GM23338 (cell line): ENCODE results near the gene FBXL17. TPM values are rescaled to one million over a fixed set of nuclear protein-coding genes. Genes with fewer than 3 reads are reported as not detected.

ENCODE experiments used
- ATAC-seq: fragments of 200-7000 bp; cut with Tn5 transposase; 3 replicates; pipeline ENCODE4 v1.9.1; 2020
- DNase-seq: peaks from one replicate; pipeline ENCODE4 v3.0.0-alpha.2; 2015; ENCODE audit warnings: low spot score
- H2AFZ ChIP-seq: fragments of 200-600 bp; sonication (generic); 2 replicates; pipeline ENCODE4 v1.8.0; 2016; ENCODE audit warnings: antibody characterized with exemption, mild to moderate bottlenecking, moderate library complexity
- H3F3A ChIP-seq: fragments of 200-600 bp; sonication (generic); replicated peaks from 2 replicates; pipeline ENCODE4 v1.8.0; 2017; ENCODE audit warnings: antibody characterized with exemption, mixed run types, low read depth
- H3K27ac ChIP-seq: fragments of 200-600 bp; sonication (generic); 2 replicates; pipeline ENCODE4 v1.6.1; 2016; ENCODE audit warnings: low read depth
- H3K27me3 ChIP-seq: fragments of 200-600 bp; sonication (generic); 2 replicates; pipeline ENCODE4 v1.8.0; 2016; ENCODE audit warnings: mild to moderate bottlenecking, mixed run types, moderate library complexity; ENCODE audit not compliant: insufficient read depth
- H3K36me3 ChIP-seq: fragments of 200-600 bp; sonication (generic); 2 replicates; pipeline ENCODE4 v1.8.0; 2016; ENCODE audit warnings: mild to moderate bottlenecking; ENCODE audit not compliant: insufficient read depth
- H3K4me1 ChIP-seq: fragments of 200-600 bp; sonication (generic); 2 replicates; pipeline ENCODE4 v1.8.0; 2016; ENCODE audit warnings: mild to moderate bottlenecking, moderate library complexity; ENCODE audit not compliant: insufficient read depth
- H3K4me2 ChIP-seq: fragments of 200-600 bp; sonication (generic); 2 replicates; pipeline ENCODE4 v1.7.1; 2017; ENCODE audit warnings: mixed run types
- H3K4me3 ChIP-seq: fragments of 200-600 bp; sonication (generic); 2 replicates; pipeline ENCODE4 v1.6.1; 2016; ENCODE audit warnings: mixed run types
- H3K79me2 ChIP-seq: fragments of 200-600 bp; sonication (generic); replicated peaks from 2 replicates; pipeline ENCODE4 v1.8.0; 2017; ENCODE audit warnings: mild to moderate bottlenecking; ENCODE audit not compliant: insufficient read depth
- H3K9me2 ChIP-seq: fragments of 200-600 bp; sonication (generic); 2 replicates; pipeline ENCODE4 v1.8.0; 2017; ENCODE audit not compliant: insufficient read depth
- H4K20me1 ChIP-seq: fragments of 200-600 bp; sonication (generic); replicated peaks from 2 replicates; pipeline ENCODE4 v1.8.0; 2017; ENCODE audit warnings: mild to moderate bottlenecking; ENCODE audit not compliant: insufficient read depth
- H3K27ac Mint-ChIP-seq: 2 replicates; pipeline ENCODE4 v1.8.0; 2020; ENCODE audit warnings: inconsistent platforms, mild to moderate bottlenecking, moderate library complexity, mixed read lengths
- H3K27me3 Mint-ChIP-seq: 3 replicates; pipeline ENCODE4 v1.8.0; 2022; ENCODE audit warnings: low read depth, mild to moderate bottlenecking, moderate library complexity, mixed read lengths, inconsistent platforms; ENCODE audit not compliant: insufficient read depth, poor library complexity
- H3K36me3 Mint-ChIP-seq: 3 replicates; pipeline ENCODE4 v1.8.0; 2021; ENCODE audit warnings: low read depth, mild to moderate bottlenecking, inconsistent platforms, moderate library complexity, mixed read lengths
- H3K4me1 Mint-ChIP-seq: 3 replicates; pipeline ENCODE4 v1.8.0; 2020; ENCODE audit warnings: mild to moderate bottlenecking, inconsistent platforms, mixed read lengths
- H3K4me3 Mint-ChIP-seq: 3 replicates; pipeline ENCODE4 v1.8.0; 2021; ENCODE audit warnings: moderate library complexity, mild to moderate bottlenecking, inconsistent platforms, mixed read lengths
- H3K9me3 Mint-ChIP-seq: 3 replicates; pipeline ENCODE4 v1.8.0; 2020; ENCODE audit warnings: moderate library complexity, mild to moderate bottlenecking, inconsistent platforms, mixed read lengths
- CREB1 ChIP-seq: fragments of 250-450 bp; sonication (Bioruptor Pico); IDR thresholded peaks from 2 replicates; pipeline ENCODE4 v1.5.0; 2020; ENCODE audit warnings: low read depth, mild to moderate bottlenecking, moderate library complexity
- EZH2 ChIP-seq: fragments of 200-600 bp; sonication (generic); IDR thresholded peaks from one replicate; pipeline ENCODE4 v1.8.0; 2017; ENCODE audit warnings: antibody characterized with exemption, mild to moderate bottlenecking, low read depth; ENCODE audit not compliant: unreplicated experiment
- EZH2phosphoT487 ChIP-seq: fragments of 200-600 bp; sonication (generic); IDR thresholded peaks from one replicate; pipeline ENCODE4 v1.8.1; 2018; ENCODE audit warnings: antibody characterized with exemption; ENCODE audit not compliant: unreplicated experiment
- JUNB ChIP-seq: IDR thresholded peaks from one replicate; pipeline ENCODE4 v1.6.1; 2016; ENCODE audit warnings: antibody characterized with exemption; ENCODE audit not compliant: unreplicated experiment
- NANOG ChIP-seq: IDR thresholded peaks from 2 replicates; pipeline ENCODE4 v1.6.1; 2016; ENCODE audit warnings: antibody characterized with exemption, borderline replicate concordance
- POLR2AphosphoS5 ChIP-seq: IDR thresholded peaks from 2 replicates; pipeline ENCODE4 v1.6.1; 2016; ENCODE audit warnings: antibody characterized with exemption, low read depth
- STAT1 ChIP-seq: IDR thresholded peaks from one replicate; pipeline ENCODE4 v1.6.1; 2016; ENCODE audit warnings: antibody characterized with exemption; ENCODE audit not compliant: unreplicated experiment
- ZNF331 ChIP-seq: fragments of 250-450 bp; sonication (Bioruptor Pico); IDR thresholded peaks from 2 replicates; pipeline ENCODE4 v1.5.0; 2020; ENCODE audit warnings: low read depth, mild to moderate bottlenecking, moderate library complexity
- polyA plus RNA-seq: library from polyadenylated mRNA; unstranded; fragments of >200 nt; fragmentation: Nextera tagmentation; extraction: Ambion mirVana; gene quantifications from 2 replicates; pipeline ENCODE4 v1.2.1, GENCODE V29; 2016
- total RNA-seq: library from RNA; depleted of rRNA; stranded (reverse); fragments of >200 nt; shearing (Covaris generic); gene quantifications from 2 replicates; pipeline ENCODE4 v1.2.3, GENCODE V29; 2014
- TF ChIP-seq, protein P1 (sequence below), 2 experiments: fragments of 200-600 bp in 1 of 2; sonication (generic) in 1 of 2; conservative IDR thresholded peaks; 2 replicates each; pipeline versions ENCODE4 v1.5.1 to v1.6.1; 2016 to 2017; ENCODE audit warnings: antibody characterized with exemption in 2 of 2, low read depth in 2 of 2, mild to moderate bottlenecking in 2 of 2, moderate library complexity in 1 of 2
- TF ChIP-seq, protein P2 (sequence below): IDR thresholded peaks from one replicate; pipeline ENCODE4 v1.6.1; 2018; ENCODE audit warnings: antibody characterized with exemption; ENCODE audit not compliant: unreplicated experiment
- TF ChIP-seq, protein P3 (sequence below): IDR thresholded peaks from 2 replicates; pipeline ENCODE4 v1.6.1; 2016; ENCODE audit warnings: antibody characterized with exemption

The FBXL17 gene
- total and polyA plus RNA-seq, 2 experiments from 2014 or later, result 2.0 to 2.7 TPM

- H2AFZ ChIP-seq, result no peak overlapping the region
- H3K4me1 ChIP-seq, result no peaks in the 10 kb centered on the region
- H3K4me3 ChIP-seq, result no peak overlapping the region
- no peak overlapping the region for H3K4me2 ChIP-seq
- Mint-ChIP-seq H3K4me3 (no peak overlapping the region), H3K4me1 (no peaks in the 10 kb centered on the region), H3K27ac (no peak overlapping the region), H3K9me3 (no peaks in the 10 kb centered on the region), H3K27me3 (no peaks in the 10 kb centered on the region), H3K36me3 (no peaks in the 10 kb centered on the region)
- H3K36me3 ChIP-seq, result no peaks in the 10 kb centered on the region
- H3K79me2 ChIP-seq, result no peaks in the 10 kb centered on the region
- no peaks in the 10 kb centered on the region for H3F3A ChIP-seq
- TF ChIP-seq POLR2AphosphoS5 (no peak), STAT1 (no peak), CREB1 (CRISPR knock-in tag) (no peak), EZH2phosphoT487 (no peak), JUNB (no peak), NANOG (no peak)
- TF ChIP-seq, protein P1, sequence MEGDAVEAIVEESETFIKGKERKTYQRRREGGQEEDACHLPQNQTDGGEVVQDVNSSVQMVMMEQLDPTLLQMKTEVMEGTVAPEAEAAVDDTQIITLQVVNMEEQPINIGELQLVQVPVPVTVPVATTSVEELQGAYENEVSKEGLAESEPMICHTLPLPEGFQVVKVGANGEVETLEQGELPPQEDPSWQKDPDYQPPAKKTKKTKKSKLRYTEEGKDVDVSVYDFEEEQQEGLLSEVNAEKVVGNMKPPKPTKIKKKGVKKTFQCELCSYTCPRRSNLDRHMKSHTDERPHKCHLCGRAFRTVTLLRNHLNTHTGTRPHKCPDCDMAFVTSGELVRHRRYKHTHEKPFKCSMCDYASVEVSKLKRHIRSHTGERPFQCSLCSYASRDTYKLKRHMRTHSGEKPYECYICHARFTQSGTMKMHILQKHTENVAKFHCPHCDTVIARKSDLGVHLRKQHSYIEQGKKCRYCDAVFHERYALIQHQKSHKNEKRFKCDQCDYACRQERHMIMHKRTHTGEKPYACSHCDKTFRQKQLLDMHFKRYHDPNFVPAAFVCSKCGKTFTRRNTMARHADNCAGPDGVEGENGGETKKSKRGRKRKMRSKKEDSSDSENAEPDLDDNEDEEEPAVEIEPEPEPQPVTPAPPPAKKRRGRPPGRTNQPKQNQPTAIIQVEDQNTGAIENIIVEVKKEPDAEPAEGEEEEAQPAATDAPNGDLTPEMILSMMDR (conservative IDR thresholded peaks at IDR 0.05; ENCODE audit: low read depth in 2 of 2), result no peak
- DNase-seq (no peak), ATAC-seq (no peak)
- no peaks in the 10 kb centered on the region for H3K27me3 ChIP-seq
- H4K20me1 ChIP-seq, result no peaks in the 10 kb centered on the region
- H3K9me2 ChIP-seq, result no peaks in the 10 kb centered on the region
- no peak overlapping the region for H3K27ac ChIP-seq
These were observed 60.6 kb downstream of the FBXL17 start for GRCh38 chr5:108321341-108321740.

GRCh38 chr5:108320231-108320630 lies 61.7 kb downstream of the FBXL17 start:
- ATAC-seq (no peak), DNase-seq (no peak)
- Histone ChIP-seq H3K9me2 (no peaks in the 10 kb centered on the region), H3K4me3 (no peak overlapping the region), H3K36me3 (no peaks in the 10 kb centered on the region), H3K4me1 (no peaks in the 10 kb centered on the region), H3K27ac (no peak overlapping the region), H3K4me2 (no peak overlapping the region), H4K20me1 (no peaks in the 10 kb centered on the region), H3K27me3 (no peaks in the 10 kb centered on the region), H3K79me2 (no peaks in the 10 kb centered on the region), H2AFZ (no peak overlapping the region), H3F3A (no peaks in the 10 kb centered on the region)
- Mint-ChIP-seq H3K27me3 (no peaks in the 10 kb centered on the region), H3K9me3 (no peaks in the 10 kb centered on the region), H3K27ac (no peak overlapping the region), H3K4me1 (no peaks in the 10 kb centered on the region), H3K4me3 (no peak overlapping the region), H3K36me3 (no peaks in the 10 kb centered on the region)
- no peak for TF ChIP-seq STAT1
- TF ChIP-seq, protein P2, sequence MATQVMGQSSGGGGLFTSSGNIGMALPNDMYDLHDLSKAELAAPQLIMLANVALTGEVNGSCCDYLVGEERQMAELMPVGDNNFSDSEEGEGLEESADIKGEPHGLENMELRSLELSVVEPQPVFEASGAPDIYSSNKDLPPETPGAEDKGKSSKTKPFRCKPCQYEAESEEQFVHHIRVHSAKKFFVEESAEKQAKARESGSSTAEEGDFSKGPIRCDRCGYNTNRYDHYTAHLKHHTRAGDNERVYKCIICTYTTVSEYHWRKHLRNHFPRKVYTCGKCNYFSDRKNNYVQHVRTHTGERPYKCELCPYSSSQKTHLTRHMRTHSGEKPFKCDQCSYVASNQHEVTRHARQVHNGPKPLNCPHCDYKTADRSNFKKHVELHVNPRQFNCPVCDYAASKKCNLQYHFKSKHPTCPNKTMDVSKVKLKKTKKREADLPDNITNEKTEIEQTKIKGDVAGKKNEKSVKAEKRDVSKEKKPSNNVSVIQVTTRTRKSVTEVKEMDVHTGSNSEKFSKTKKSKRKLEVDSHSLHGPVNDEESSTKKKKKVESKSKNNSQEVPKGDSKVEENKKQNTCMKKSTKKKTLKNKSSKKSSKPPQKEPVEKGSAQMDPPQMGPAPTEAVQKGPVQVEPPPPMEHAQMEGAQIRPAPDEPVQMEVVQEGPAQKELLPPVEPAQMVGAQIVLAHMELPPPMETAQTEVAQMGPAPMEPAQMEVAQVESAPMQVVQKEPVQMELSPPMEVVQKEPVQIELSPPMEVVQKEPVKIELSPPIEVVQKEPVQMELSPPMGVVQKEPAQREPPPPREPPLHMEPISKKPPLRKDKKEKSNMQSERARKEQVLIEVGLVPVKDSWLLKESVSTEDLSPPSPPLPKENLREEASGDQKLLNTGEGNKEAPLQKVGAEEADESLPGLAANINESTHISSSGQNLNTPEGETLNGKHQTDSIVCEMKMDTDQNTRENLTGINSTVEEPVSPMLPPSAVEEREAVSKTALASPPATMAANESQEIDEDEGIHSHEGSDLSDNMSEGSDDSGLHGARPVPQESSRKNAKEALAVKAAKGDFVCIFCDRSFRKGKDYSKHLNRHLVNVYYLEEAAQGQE, result no peak
- TF ChIP-seq, protein P3, sequence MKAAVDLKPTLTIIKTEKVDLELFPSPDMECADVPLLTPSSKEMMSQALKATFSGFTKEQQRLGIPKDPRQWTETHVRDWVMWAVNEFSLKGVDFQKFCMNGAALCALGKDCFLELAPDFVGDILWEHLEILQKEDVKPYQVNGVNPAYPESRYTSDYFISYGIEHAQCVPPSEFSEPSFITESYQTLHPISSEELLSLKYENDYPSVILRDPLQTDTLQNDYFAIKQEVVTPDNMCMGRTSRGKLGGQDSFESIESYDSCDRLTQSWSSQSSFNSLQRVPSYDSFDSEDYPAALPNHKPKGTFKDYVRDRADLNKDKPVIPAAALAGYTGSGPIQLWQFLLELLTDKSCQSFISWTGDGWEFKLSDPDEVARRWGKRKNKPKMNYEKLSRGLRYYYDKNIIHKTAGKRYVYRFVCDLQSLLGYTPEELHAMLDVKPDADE, result no peak
- TF ChIP-seq, protein P1 (conservative IDR thresholded peaks at IDR 0.05; ENCODE audit: low read depth in 2 of 2), result no peak
- TF ChIP-seq EZH2, result no peak
- TF ChIP-seq ZNF331 (CRISPR knock-in tag), result no peak
- no peak for TF ChIP-seq JUNB
